PC-9 (cell line): ENCODE results near the gene KDELR1. TPM values are rescaled to one million over a fixed set of nuclear protein-coding genes. Genes with fewer than 3 reads are reported as not detected.

Experiments
- BruUV-seq: library from RNA; stranded (reverse); fragments of 400-500 nt; replicated peaks from 2 replicates; lab custom pipeline; 2021; lab: Mats Ljungman, UMichigan
- CTCF ChIA-PET: fragments of 300-600 bp; sonication (Branson Sonifier 250); formaldehyde crosslinking; loops from one replicate; lab custom pipeline; 2022; ENCODE audit warnings: antibody characterized with exemption; lab: Charles Lee
- POLR2A ChIA-PET: fragments of 300-600 bp; sonication (Branson Sonifier 250); formaldehyde crosslinking; loops from one replicate; lab custom pipeline; 2022; ENCODE audit warnings: antibody characterized with exemption; ENCODE audit not compliant: unreplicated experiment; lab: Charles Lee
- DNase-seq, 2 experiments: peaks; one replicate each; pipeline versions ENCODE4 v3.0.0 to v3.0.0-alpha.2; 2015 to 2022; ENCODE audit warnings: mixed read lengths in 1 of 2
- H2AFZ ChIP-seq: fragments of 200-600 bp; sonication (generic); 2 replicates; pipeline ENCODE4 v1.8.1; 2017; ENCODE audit warnings: antibody characterized with exemption
- H3F3A ChIP-seq: fragments of 200-600 bp; sonication (generic); 2 replicates; pipeline ENCODE4 v1.8.1; 2017; ENCODE audit warnings: antibody characterized with exemption, mild to moderate bottlenecking, low read depth; ENCODE audit not compliant: insufficient read depth
- H3K27ac ChIP-seq: fragments of 200-600 bp; sonication (generic); 2 replicates; pipeline ENCODE4 v1.6.1; 2016; ENCODE audit warnings: mixed run types
- H3K27me3 ChIP-seq: fragments of 200-600 bp; sonication (generic); 2 replicates; pipeline ENCODE4 v1.6.1; 2016; ENCODE audit warnings: low read depth, mixed run types; ENCODE audit not compliant: insufficient read depth
- H3K36me3 ChIP-seq: fragments of 200-600 bp; sonication (generic); 2 replicates; pipeline ENCODE4 v1.6.1; 2016; ENCODE audit warnings: low read depth, mixed run types
- H3K4me1 ChIP-seq: fragments of 200-600 bp; sonication (generic); replicated peaks from 2 replicates; pipeline ENCODE4 v1.6.1; 2016; ENCODE audit warnings: mixed run types; ENCODE audit not compliant: insufficient read depth
- H3K4me2 ChIP-seq: fragments of 200-600 bp; sonication (generic); 2 replicates; pipeline ENCODE4 v1.6.1; 2017; ENCODE audit warnings: mixed run types
- H3K4me3 ChIP-seq: fragments of 200-600 bp; sonication (generic); 2 replicates; pipeline ENCODE4 v1.6.1; 2016; ENCODE audit warnings: mixed run types
- H3K79me2 ChIP-seq: fragments of 200-600 bp; sonication (generic); 2 replicates; pipeline ENCODE4 v1.6.1; 2017; ENCODE audit warnings: low read depth, mixed run types
- H3K9me2 ChIP-seq: fragments of 200-600 bp; sonication (generic); 2 replicates; pipeline ENCODE4 v1.8.1; 2017; ENCODE audit warnings: mild to moderate bottlenecking; ENCODE audit not compliant: insufficient read depth
- H3K9me3 ChIP-seq: fragments of 200-600 bp; sonication (generic); 2 replicates; pipeline ENCODE4 v1.8.1; 2016; ENCODE audit warnings: low read depth; ENCODE audit not compliant: insufficient read depth
- H4K20me1 ChIP-seq: fragments of 200-600 bp; sonication (generic); 2 replicates; pipeline ENCODE4 v1.8.1; 2017; ENCODE audit not compliant: insufficient read depth
- EZH2 ChIP-seq: fragments of 200-600 bp; sonication (generic); IDR thresholded peaks from 2 replicates; pipeline ENCODE4 v1.8.0; 2017; ENCODE audit warnings: antibody characterized with exemption, low read depth
- intact Hi-C: fragments of 100-400 bp; cut with micrococcal nuclease; formaldehyde crosslinking; loops from one replicate; pipeline ENCODE4 v1.10.0; 2022; ENCODE audit not compliant: unreplicated experiment
- total RNA-seq: library from RNA; stranded (reverse); gene quantifications from 2 replicates; pipeline ENCODE4 v1.2.3, GENCODE V29; 2021
- TF ChIP-seq, protein P1 (sequence below): fragments of 200-600 bp; sonication (generic); conservative IDR thresholded peaks from 2 replicates; pipeline ENCODE4 v1.6.1; 2017; ENCODE audit warnings: mixed run types, antibody characterized with exemption, mild to moderate bottlenecking, moderate library complexity

KDELR1 gene
- total RNA-seq, 1 experiment from 2014 or later: 261 TPM

DNA sequence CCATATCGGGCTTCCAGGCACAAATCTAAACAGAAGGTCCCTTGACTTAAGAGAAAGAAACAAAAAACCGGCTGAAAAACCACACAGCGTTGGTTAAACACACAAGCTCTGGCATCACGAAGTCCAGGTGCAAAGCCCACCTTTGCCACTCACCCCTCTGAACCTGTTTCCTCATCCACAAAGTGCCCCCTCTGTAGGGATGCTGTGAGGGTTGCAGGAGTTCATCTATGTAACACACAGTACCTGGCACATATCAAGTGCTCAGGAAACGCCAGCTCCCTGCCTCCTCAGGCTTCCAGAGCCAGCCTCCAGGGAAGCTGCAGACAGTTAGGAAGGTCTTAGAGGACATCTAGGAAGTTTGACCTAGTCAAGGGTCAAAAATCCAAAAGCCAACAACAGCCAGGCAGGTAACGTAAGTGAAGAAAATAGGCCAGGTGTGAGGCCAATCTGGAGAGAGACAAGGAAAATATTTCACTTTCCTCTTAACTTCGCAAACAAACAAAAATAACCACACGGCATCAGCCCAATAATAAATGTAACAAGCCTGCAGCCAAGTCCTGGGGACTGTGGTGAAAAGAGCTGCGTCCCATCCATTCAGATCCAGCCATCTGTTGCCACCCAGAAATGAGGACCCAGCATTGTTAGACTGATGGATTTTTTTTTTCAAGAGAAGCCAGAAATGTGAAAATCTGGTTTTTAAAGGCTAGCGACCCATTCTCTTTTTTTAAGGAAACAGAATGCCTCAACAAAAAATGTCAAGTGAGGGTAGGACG is 10.0 kb downstream of the KDELR1 start:
- intact Hi-C loops: no loop called here
- H3F3A ChIP-seq: peaks cover 44% of the 10 kb centered on the region; the same call in 1 of the 2 replicates
- BruUV-seq: no TSS peak
- H3K4me1 ChIP-seq: 0 out of 2 replicates have a peak, but pooled peaks cover 7% of the 10 kb centered on the region
- CTCF ChIA-PET: interaction anchor here (0.5 kb wide), 1 partner anchor 27 kb away, joined by 6 read pairs; no protein-coding TSS in a partner anchor
- TF ChIP-seq, protein P1, sequence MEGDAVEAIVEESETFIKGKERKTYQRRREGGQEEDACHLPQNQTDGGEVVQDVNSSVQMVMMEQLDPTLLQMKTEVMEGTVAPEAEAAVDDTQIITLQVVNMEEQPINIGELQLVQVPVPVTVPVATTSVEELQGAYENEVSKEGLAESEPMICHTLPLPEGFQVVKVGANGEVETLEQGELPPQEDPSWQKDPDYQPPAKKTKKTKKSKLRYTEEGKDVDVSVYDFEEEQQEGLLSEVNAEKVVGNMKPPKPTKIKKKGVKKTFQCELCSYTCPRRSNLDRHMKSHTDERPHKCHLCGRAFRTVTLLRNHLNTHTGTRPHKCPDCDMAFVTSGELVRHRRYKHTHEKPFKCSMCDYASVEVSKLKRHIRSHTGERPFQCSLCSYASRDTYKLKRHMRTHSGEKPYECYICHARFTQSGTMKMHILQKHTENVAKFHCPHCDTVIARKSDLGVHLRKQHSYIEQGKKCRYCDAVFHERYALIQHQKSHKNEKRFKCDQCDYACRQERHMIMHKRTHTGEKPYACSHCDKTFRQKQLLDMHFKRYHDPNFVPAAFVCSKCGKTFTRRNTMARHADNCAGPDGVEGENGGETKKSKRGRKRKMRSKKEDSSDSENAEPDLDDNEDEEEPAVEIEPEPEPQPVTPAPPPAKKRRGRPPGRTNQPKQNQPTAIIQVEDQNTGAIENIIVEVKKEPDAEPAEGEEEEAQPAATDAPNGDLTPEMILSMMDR: no peak
- TF ChIP-seq EZH2: no peak
- H4K20me1 ChIP-seq: peaks cover 8% of the 10 kb centered on the region
- DNase-seq: no peak
- H3K9me3 ChIP-seq: no peaks in the 10 kb centered on the region
- H3K9me2 ChIP-seq: no peaks in the 10 kb centered on the region
- no peak overlapping the region for H3K27ac ChIP-seq
- POLR2A ChIA-PET: interaction anchor here (0.6 kb wide), 1 partner anchor 49 kb away, joined by 4 read pairs; no protein-coding TSS in a partner anchor
- H3K4me2 ChIP-seq: no peak overlapping the region
- H2AFZ ChIP-seq: no peak overlapping the region
- H3K79me2 ChIP-seq: no peaks in the 10 kb centered on the region
- H3K4me3 ChIP-seq: no peak overlapping the region
- no peaks in the 10 kb centered on the region for H3K27me3 ChIP-seq
- peaks cover 20% of the 10 kb centered on the region for H3K36me3 ChIP-seq

DNA sequence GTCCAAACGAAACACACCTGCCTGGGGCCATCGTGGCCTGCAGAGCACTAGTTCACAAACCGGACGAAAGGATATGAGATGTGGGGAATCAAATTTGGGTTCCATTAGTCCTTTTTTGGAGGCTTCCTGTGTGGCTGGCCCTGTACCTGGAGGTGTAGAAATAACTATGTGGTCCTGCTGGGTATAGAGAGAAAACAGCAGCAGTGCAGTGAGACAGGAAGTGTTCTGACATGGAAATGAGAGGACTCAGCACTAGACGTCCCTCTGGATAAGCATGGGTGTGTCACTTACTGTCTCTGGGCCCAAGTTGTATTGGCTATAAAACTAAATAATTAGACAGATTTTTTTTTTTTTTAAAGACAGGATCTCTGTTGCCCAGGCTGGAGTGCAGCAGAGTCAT is 12.3 kb downstream of the KDELR1 start:
- H3K36me3 ChIP-seq: peaks cover 9% of the 10 kb centered on the region
- CTCF ChIA-PET: interaction anchor here (0.6 kb wide), 1 partner anchor 362 kb away, joined by 6 read pairs; no protein-coding TSS in a partner anchor

DNA sequence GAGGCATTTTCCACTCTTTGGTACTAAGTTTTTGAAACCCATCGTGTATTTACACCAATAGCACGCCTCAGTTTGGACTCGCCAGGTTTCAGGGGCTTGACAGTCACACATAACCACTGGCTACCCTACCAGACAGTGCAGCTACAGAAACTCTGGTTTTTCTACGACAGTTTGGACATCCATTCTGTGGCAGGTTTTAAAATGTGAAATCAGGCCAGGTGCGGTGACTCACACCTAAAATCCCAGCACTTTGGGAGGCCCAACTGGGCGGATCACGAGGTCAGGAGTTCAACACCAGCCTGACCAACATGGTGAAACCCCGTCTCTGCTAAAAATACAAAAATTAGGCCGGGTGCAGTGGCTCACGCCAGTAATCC is 13.2 kb downstream of the KDELR1 start:
- Histone ChIP-seq H3K36me3 (peaks cover 3% of the 10 kb centered on the region; the same call in 1 of the 2 replicates), H3F3A (peaks cover 25% of the 10 kb centered on the region; the same call in 1 of the 2 replicates), H3K9me2 (no peaks in the 10 kb centered on the region), H3K9me3 (no peaks in the 10 kb centered on the region), H2AFZ (no peak overlapping the region), H3K4me1 (0 out of 2 replicates have a peak, but pooled peaks cover 7% of the 10 kb centered on the region), H3K27me3 (no peaks in the 10 kb centered on the region), H3K79me2 (no peaks in the 10 kb centered on the region), H3K4me2 (no peak overlapping the region), H3K4me3 (no peak overlapping the region), H3K27ac (no peak overlapping the region), H4K20me1 (no peaks in the 10 kb centered on the region)
- intact Hi-C loops: no loop called here
- ChIA-PET POLR2A (interaction anchor here (0.6 to 0.7 kb wide), 2 partner anchors 16 to 206 kb away, joined by 4 to 8 read pairs; no protein-coding TSS in a partner anchor), CTCF (no interaction called here)
- DNase-seq: no peak
- TF ChIP-seq, protein P1: no peak
- no peak for TF ChIP-seq EZH2
- no TSS peak for BruUV-seq

More for the DNA sequence above, 12.3 kb downstream of the KDELR1 start:
- TF ChIP-seq, protein P1: no peak
- TF ChIP-seq EZH2: no peak
- intact Hi-C loops: no loop called here
- H3K4me2 ChIP-seq: no peak overlapping the region
- POLR2A ChIA-PET: no interaction called here
- H3K79me2 ChIP-seq: no peaks in the 10 kb centered on the region
- peaks cover 34% of the 10 kb centered on the region; the same call in 1 of the 2 replicates for H3F3A ChIP-seq
- H2AFZ ChIP-seq: no peak overlapping the region
- no peaks in the 10 kb centered on the region for H4K20me1 ChIP-seq
- no peaks in the 10 kb centered on the region for H3K27me3 ChIP-seq
- H3K4me1 ChIP-seq: 0 out of 2 replicates have a peak, but pooled peaks cover 7% of the 10 kb centered on the region
- H3K4me3 ChIP-seq: no peak overlapping the region
- no TSS peak for BruUV-seq
- no peaks in the 10 kb centered on the region for H3K9me3 ChIP-seq
- no peak for DNase-seq
- H3K9me2 ChIP-seq: no peaks in the 10 kb centered on the region
- H3K27ac ChIP-seq: no peak overlapping the region
